HepG2 (cell line): ENCODE results near the gene RAP1A. TPM values are rescaled to one million over a fixed set of nuclear protein-coding genes. Genes with fewer than 3 reads are reported as not detected.

ENCODE experiments used
- ATAC-seq: fragments of 200-7000 bp; cut with Tn5 transposase; 3 replicates; pipeline ENCODE4 v1.9.1; 2020; ENCODE audit warnings: mild to moderate bottlenecking, moderate library complexity
- BruUV-seq: library from RNA; stranded (reverse); fragments of 400-500 nt; replicated peaks from 2 replicates; lab custom pipeline; 2021; lab: Mats Ljungman, UMichigan
- CTCF ChIA-PET: fragments of 300-600 bp; formaldehyde crosslinking; extraction: SDS; loops from one replicate; lab custom pipeline; 2021; ENCODE audit warnings: low total read pairs, inconsistent platforms, low intra/inter-chr PET ratio; lab: Yijun Ruan, JAX
- POLR2A ChIA-PET: fragments of 350-600 bp; sonication (Branson Sonifier 250); formaldehyde crosslinking; loops from one replicate; lab custom pipeline; 2020; ENCODE audit warnings: antibody characterized with exemption, inconsistent platforms; lab: Yijun Ruan, JAX
- DNase-seq: peaks from one replicate; pipeline ENCODE4 v3.0.0-alpha.2; 2015; ENCODE audit warnings: low spot score
- FAIRE-seq: peaks from 3 replicates; lab custom pipeline; 2011; peaks lifted over from hg19 to GRCh38; lab: Jason Lieb, UNC
- H2AFZ ChIP-seq: one replicate; pipeline ENCODE4 v1.6.1; 2011; ENCODE audit warnings: low read length, inconsistent platforms
- H3K27ac ChIP-seq: fragments of 300-600 bp; 3 replicates; pipeline ENCODE4 v1.8.0; 2011; ENCODE audit warnings: mixed run types, mild to moderate bottlenecking, mixed read lengths, low read length, inconsistent platforms; ENCODE audit not compliant: insufficient read depth; ENCODE audit errors: extremely low read length
- H3K27me3 ChIP-seq, 2 experiments: fragments of 200-600 bp in 1 of 2; 2 replicates in 1 of 2; 3 replicates in 1 of 2; pipeline versions ENCODE4 v1.6.0 to v1.8.0; 2011; ENCODE audit warnings: low read length in 2 of 2, mild to moderate bottlenecking in 2 of 2, moderate library complexity in 2 of 2, inconsistent platforms in 1 of 2; ENCODE audit not compliant: insufficient read depth in 2 of 2, control insufficient read depth in 1 of 2
- H3K36me3 ChIP-seq, 2 experiments: fragments of 200-600 bp in 1 of 2; replicated peaks in 1 of 2; 2 replicates in 1 of 2; 3 replicates in 1 of 2; pipeline versions ENCODE4 v1.5.1 to v1.8.0; 2011; ENCODE audit warnings: low read length in 2 of 2, inconsistent platforms in 1 of 2; ENCODE audit not compliant: insufficient read depth in 2 of 2, control insufficient read depth in 1 of 2
- H3K4me1 ChIP-seq: 2 replicates; pipeline ENCODE4 v1.5.1; 2012; ENCODE audit warnings: low read length, inconsistent platforms; ENCODE audit not compliant: insufficient read depth
- H3K4me2 ChIP-seq: 2 replicates; pipeline ENCODE4 v1.6.0; 2011; ENCODE audit warnings: low read depth, low read length, inconsistent platforms
- H3K4me3 ChIP-seq, 3 experiments: fragments of 200-600 bp in 1 of 3; sonication (generic), shearing (Covaris generic) in 1 of 3; replicated peaks in 1 of 3; 2 replicates each; pipeline ENCODE4 v1.5.1; 2011 to 2016; ENCODE audit warnings: low read length in 3 of 3, inconsistent platforms in 2 of 3, low read depth in 2 of 3, mild to moderate bottlenecking in 2 of 3, control low read depth in 1 of 3, mixed read lengths in 1 of 3; ENCODE audit not compliant: insufficient read depth in 1 of 3
- H3K79me2 ChIP-seq: one replicate; pipeline ENCODE4 v1.6.1; 2011; ENCODE audit warnings: low read length, inconsistent platforms; ENCODE audit not compliant: insufficient read depth
- H3K9ac ChIP-seq: 2 replicates; pipeline ENCODE4 v1.6.0; 2011; ENCODE audit warnings: mild to moderate bottlenecking, low read depth, low read length, inconsistent platforms; ENCODE audit not compliant: insufficient read depth
- H3K9me3 ChIP-seq: 2 replicates; pipeline ENCODE4 v1.5.1; 2012; ENCODE audit warnings: mild to moderate bottlenecking, low read length
- H4K20me1 ChIP-seq: 2 replicates; pipeline ENCODE4 v1.6.0; 2011; ENCODE audit warnings: inconsistent platforms, mild to moderate bottlenecking, low read length, moderate library complexity; ENCODE audit not compliant: insufficient read depth
- ATRX ChIP-seq: sonication (generic); formaldehyde crosslinking; IDR thresholded peaks from 2 replicates; pipeline ENCODE4 v1.4.0; 2020; ENCODE audit warnings: missing genetic modification reagents, borderline replicate concordance
- EP300 ChIP-seq, 3 experiments: sonication (generic) in 1 of 3; formaldehyde crosslinking in 1 of 3; IDR thresholded peaks; 2 replicates each; pipeline versions ENCODE4 v1.5.1 to v1.6.1; 2011 to 2020; ENCODE audit warnings: low read depth in 2 of 3, low read length in 2 of 3, borderline replicate concordance in 1 of 3, improper control_type of control experiment in 1 of 3, mild to moderate bottlenecking in 1 of 3, missing genetic modification reagents in 1 of 3, moderate library complexity in 1 of 3
- HNF4A ChIP-seq: sonication (generic); formaldehyde crosslinking; IDR thresholded peaks from 2 replicates; pipeline ENCODE4 v1.4.0; 2020; ENCODE audit warnings: missing genetic modification reagents
- KDM1A ChIP-seq: IDR thresholded peaks from 2 replicates; pipeline ENCODE4 v1.6.1; 2016; ENCODE audit warnings: missing compliant biosample characterization
- KLF11 ChIP-seq: IDR thresholded peaks from 2 replicates; pipeline ENCODE4 v1.6.1; 2016; ENCODE audit warnings: missing compliant biosample characterization
- NCOA1 ChIP-seq: sonication (generic); formaldehyde crosslinking; IDR thresholded peaks from 2 replicates; pipeline ENCODE4 v1.9.0; 2021; ENCODE audit warnings: missing genetic modification reagents
- RFXANK ChIP-seq: IDR thresholded peaks from 2 replicates; pipeline ENCODE4 v1.6.1; 2016
- TAF15 ChIP-seq: fragments of 200-400 bp; formaldehyde crosslinking; IDR thresholded peaks from one replicate; pipeline ENCODE4 v1.6.1; 2018; ENCODE audit warnings: mild to moderate bottlenecking, low read depth, low read length; ENCODE audit not compliant: poor library complexity, severe bottlenecking
- ZBTB25 ChIP-seq: IDR thresholded peaks from 2 replicates; pipeline ENCODE4 v1.6.1; 2018; ENCODE audit warnings: missing genetic modification reagents
- ZMYM2 ChIP-seq: sonication (generic); formaldehyde crosslinking; IDR thresholded peaks from 2 replicates; pipeline ENCODE4 v1.8.0; 2022; ENCODE audit warnings: mild to moderate bottlenecking, missing genetic modification reagents
- ZNF549 ChIP-seq: sonication (generic); formaldehyde crosslinking; IDR thresholded peaks from 2 replicates; pipeline ENCODE4 v1.5.0; 2020; ENCODE audit warnings: missing genetic modification reagents
- ZNF672 ChIP-seq: sonication (generic); formaldehyde crosslinking; IDR thresholded peaks from 2 replicates; pipeline ENCODE4 v1.8.1; 2022; ENCODE audit warnings: missing genetic modification reagents
- ZNF775 ChIP-seq: sonication (generic); formaldehyde crosslinking; IDR thresholded peaks from 2 replicates; pipeline ENCODE4 v1.4.0; 2020; ENCODE audit warnings: missing genetic modification reagents, mild to moderate bottlenecking, moderate library complexity, borderline replicate concordance
- WGBS: methylation state at CpG from one replicate; pipeline ENCODE4 v1.1.6; 2017; ENCODE audit warnings: low lambda C conversion rate; 5-methylcytosine and 5-hydroxymethylcytosine counted together
- in situ Hi-C: cut with HindIII; loops from 2 replicates; pipeline ENCODE4 v1.10.0; 2017; ENCODE audit warnings: low pct_unique_long_range_greater_than_20kb; ENCODE audit not compliant: extremely low pct_ligation_motif_present
- intact Hi-C: fragments of 100-400 bp; cut with micrococcal nuclease; formaldehyde crosslinking; loops from one replicate; pipeline ENCODE4 v1.10.0; 2022; ENCODE audit not compliant: unreplicated experiment
- polyA plus RNA-seq, 8 experiments: library from polyadenylated mRNA; depleted of rRNA in 3 of 8; stranded (reverse) in 7 of 8; unstranded in 1 of 8; fragments of >200 nt; fragmentation: Illumina TruSeq in 4 of 8; extraction: Trizol in 4 of 8; gene quantifications; 2 replicates each; pipeline versions ENCODE4 v1.2.1 to v1.2.3, GENCODE V29; 2011 to 2016; ENCODE audit warnings: low read depth in 4 of 8, missing spikeins in 1 of 8, mixed read lengths in 1 of 8; ENCODE audit not compliant: insufficient read depth in 1 of 8
- total RNA-seq, 5 experiments: library from RNA; depleted of rRNA; stranded (reverse); fragments of >200 nt; fragmentation: Illumina TruSeq; extraction: Trizol; gene quantifications; 2 replicates each; pipeline ENCODE4 v1.2.3, GENCODE V29; 2016; ENCODE audit warnings: low read depth in 1 of 5
- TF ChIP-seq, protein P1 (sequence below): sonication (generic); formaldehyde crosslinking; IDR thresholded peaks from 2 replicates; pipeline ENCODE4 v1.5.1; 2020; ENCODE audit warnings: mild to moderate bottlenecking, missing genetic modification reagents, borderline replicate concordance
- TF ChIP-seq, protein P2 (sequence below): sonication (generic); formaldehyde crosslinking; IDR thresholded peaks from 2 replicates; pipeline ENCODE4 v1.9.0; 2021; ENCODE audit warnings: missing genetic modification reagents, mild to moderate bottlenecking, borderline replicate concordance

RAP1A gene
- total and polyA plus RNA-seq, 2 of the 13 experiments (the other 11 are each of a cell fraction or from before 2014, with no cell fraction given), result 19.0 to 20.7 TPM

GRCh38 chr1:111620441-111620971 is 917 bp downstream of the RAP1A start (continued):
- TF ChIP-seq HNF4A (CRISPR knock-in tag), result no peak
- TF ChIP-seq KDM1A, result no peak
- TF ChIP-seq ZMYM2 (CRISPR knock-in tag), result 0 out of 2 replicates have a peak, but pooled peaks have one; percentile 23

GRCh38 chr1:111621050-111621449 is 1.5 kb downstream of the RAP1A start:
- ChIA-PET POLR2A (interaction anchor here (1.5 kb wide), 1 partner anchor 85 kb away, joined by 3 read pairs; no protein-coding TSS in a partner anchor), CTCF (no interaction called here)
- Histone ChIP-seq H2AFZ (no peak overlapping the region), H3K4me1 (peaks cover 48% of the 10 kb centered on the region), H4K20me1 (peaks cover 7% of the 10 kb centered on the region), H3K36me3 (no peaks in the 10 kb centered on the region; a peak in 1 of 5 replicates), H3K4me2 (peak overlapping the region; percentile 97), H3K9me3 (no peaks in the 10 kb centered on the region), H3K4me3 (peak overlapping the region; percentile 83 to 93 (median 92); a peak in 5 of 6 replicates), H3K9ac (peak overlapping the region; percentile 90; the same call in 1 of the 2 replicates), H3K27ac (no peak overlapping the region), H3K27me3 (no peaks in the 10 kb centered on the region), H3K79me2 (peaks cover 59% of the 10 kb centered on the region)
- TF ChIP-seq ZBTB25 (CRISPR knock-in tag) (no peak), EP300 (IDR thresholded peaks at IDR 0.05; ENCODE audit: low read depth in 2 of 2, low read length in 2 of 2) (no peak), EP300 (CRISPR knock-in tag; IDR thresholded peaks at IDR 0.05; ENCODE audit: borderline replicate concordance) (no peak), NCOA1 (CRISPR knock-in tag) (no peak), KLF11 (CRISPR knock-in tag) (no peak), RFXANK (CRISPR knock-in tag) (no peak), ATRX (CRISPR knock-in tag) (no peak), TAF15 (no peak), ZNF775 (no peak), ZNF549 (CRISPR knock-in tag) (no peak), ZNF672 (CRISPR knock-in tag) (no peak)
- TF ChIP-seq, protein P1, sequence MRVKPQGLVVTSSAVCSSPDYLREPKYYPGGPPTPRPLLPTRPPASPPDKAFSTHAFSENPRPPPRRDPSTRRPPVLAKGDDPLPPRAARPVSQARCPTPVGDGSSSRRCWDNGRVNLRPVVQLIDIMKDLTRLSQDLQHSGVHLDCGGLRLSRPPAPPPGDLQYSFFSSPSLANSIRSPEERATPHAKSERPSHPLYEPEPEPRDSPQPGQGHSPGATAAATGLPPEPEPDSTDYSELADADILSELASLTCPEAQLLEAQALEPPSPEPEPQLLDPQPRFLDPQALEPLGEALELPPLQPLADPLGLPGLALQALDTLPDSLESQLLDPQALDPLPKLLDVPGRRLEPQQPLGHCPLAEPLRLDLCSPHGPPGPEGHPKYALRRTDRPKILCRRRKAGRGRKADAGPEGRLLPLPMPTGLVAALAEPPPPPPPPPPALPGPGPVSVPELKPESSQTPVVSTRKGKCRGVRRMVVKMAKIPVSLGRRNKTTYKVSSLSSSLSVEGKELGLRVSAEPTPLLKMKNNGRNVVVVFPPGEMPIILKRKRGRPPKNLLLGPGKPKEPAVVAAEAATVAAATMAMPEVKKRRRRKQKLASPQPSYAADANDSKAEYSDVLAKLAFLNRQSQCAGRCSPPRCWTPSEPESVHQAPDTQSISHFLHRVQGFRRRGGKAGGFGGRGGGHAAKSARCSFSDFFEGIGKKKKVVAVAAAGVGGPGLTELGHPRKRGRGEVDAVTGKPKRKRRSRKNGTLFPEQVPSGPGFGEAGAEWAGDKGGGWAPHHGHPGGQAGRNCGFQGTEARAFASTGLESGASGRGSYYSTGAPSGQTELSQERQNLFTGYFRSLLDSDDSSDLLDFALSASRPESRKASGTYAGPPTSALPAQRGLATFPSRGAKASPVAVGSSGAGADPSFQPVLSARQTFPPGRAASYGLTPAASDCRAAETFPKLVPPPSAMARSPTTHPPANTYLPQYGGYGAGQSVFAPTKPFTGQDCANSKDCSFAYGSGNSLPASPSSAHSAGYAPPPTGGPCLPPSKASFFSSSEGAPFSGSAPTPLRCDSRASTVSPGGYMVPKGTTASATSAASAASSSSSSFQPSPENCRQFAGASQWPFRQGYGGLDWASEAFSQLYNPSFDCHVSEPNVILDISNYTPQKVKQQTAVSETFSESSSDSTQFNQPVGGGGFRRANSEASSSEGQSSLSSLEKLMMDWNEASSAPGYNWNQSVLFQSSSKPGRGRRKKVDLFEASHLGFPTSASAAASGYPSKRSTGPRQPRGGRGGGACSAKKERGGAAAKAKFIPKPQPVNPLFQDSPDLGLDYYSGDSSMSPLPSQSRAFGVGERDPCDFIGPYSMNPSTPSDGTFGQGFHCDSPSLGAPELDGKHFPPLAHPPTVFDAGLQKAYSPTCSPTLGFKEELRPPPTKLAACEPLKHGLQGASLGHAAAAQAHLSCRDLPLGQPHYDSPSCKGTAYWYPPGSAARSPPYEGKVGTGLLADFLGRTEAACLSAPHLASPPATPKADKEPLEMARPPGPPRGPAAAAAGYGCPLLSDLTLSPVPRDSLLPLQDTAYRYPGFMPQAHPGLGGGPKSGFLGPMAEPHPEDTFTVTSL (CRISPR knock-in tag), result no peak
- TF ChIP-seq, protein P2, sequence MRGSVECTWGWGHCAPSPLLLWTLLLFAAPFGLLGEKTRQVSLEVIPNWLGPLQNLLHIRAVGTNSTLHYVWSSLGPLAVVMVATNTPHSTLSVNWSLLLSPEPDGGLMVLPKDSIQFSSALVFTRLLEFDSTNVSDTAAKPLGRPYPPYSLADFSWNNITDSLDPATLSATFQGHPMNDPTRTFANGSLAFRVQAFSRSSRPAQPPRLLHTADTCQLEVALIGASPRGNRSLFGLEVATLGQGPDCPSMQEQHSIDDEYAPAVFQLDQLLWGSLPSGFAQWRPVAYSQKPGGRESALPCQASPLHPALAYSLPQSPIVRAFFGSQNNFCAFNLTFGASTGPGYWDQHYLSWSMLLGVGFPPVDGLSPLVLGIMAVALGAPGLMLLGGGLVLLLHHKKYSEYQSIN (CRISPR knock-in tag), result no peak
- 63% methylated on average over 4 of the region's 4 CpGs for WGBS
- BruUV-seq, result TSS peak; percentile 49
- FAIRE-seq, result no peak
- intact Hi-C loops (loop anchor here (2.0 kb wide), 1 partner anchor 112 kb away; no protein-coding TSS in a partner anchor), in situ Hi-C loops (loop anchor here (10.0 kb wide), 1 partner anchor 116 kb away; the partner anchor contains the start of genes ADORA3 and TMIGD3)
- DNase-seq, result no peak
- ATAC-seq, result no peak
